ENCODE data around the gene NFIX. TPM values are rescaled to one million over a fixed set of nuclear protein-coding genes. Genes with fewer than 3 reads are reported as not detected.
"Not testable (repeated sequence)": the region's sequence is repeated elsewhere in the genome, so short reads cannot be mapped to it uniquely, and the experiment has no call there.

NFIX gene
- total RNA-seq = 1 to 10 TPM in 1 of 2 experiments, under 1 TPM in 1; 0.40 to 1.4 TPM

DNA sequence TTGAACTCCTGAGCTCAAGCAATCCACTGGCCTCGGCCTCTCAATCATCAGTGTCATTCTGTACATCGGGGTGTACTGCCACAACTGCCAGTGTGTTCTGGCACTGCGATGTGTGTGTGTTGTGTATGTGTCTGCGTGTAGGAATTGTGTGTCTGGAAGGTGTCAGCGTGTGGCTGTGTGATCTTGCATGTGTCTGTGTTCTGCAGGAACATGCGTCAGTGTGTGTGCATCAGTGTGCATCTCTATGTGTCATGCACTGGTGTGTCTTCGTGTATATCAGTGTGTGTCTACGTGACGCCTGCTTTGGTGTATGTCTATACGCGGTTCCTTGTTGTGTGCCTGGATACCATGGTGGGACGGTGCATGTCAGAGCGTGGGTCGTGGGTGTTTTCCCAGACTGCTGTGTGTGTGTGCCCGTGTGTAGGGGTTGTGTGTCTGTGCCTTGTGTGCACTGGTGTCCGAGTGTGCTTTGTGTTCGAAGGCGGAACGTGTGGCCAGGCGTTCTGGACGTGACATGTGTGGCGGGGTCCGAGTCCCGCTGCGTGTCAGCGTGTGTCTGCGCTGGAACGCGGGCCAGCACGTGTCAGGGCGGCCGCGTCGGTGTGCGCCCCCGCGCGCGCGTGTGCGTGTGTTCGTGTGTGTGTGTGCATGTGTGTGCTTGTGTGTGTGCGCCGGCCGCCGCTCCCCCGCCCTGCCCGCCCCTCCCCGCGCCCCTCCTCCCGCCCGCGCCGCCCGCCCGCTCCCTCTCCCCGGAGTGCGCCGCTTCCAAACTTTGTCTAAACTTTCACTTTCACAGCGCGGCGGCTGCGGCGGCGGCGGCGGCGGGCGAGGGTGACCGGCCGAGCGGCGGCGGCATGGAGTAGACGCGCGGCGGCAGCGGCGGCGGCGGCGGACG lies at the start of gene NFIX:
Gene NFIX (plus strand): TSS at position 775 of the 895 bp plus-strand sequence. CDS start 363 bp downstream, outside the sequence.
- ChIA-PET POLR2A (no interaction called here), CTCF (interaction anchor here (1.1 to 3.0 kb wide), 2 partner anchors 30 to 67 kb away, joined by 3 to 7 read pairs; no protein-coding TSS in a partner anchor)
- no peaks in the 10 kb centered on the region for H3K36me3 Mint-ChIP-seq (ENCODE audit: low read depth)
- peak within 1 kb of the TSS; percentile 64 for H3K27ac Mint-ChIP-seq
- peak within 1 kb of the TSS; percentile 80 for H3K4me3 Mint-ChIP-seq
- DNase-seq (peak; percentile 65), ATAC-seq (peak; percentile 63)
- peaks cover 30% of the 10 kb centered on the region for H3K27me3 Mint-ChIP-seq (ENCODE audit: low read depth)
- peaks cover 6% of the 10 kb centered on the region for H3K4me1 Mint-ChIP-seq (ENCODE audit: low read depth)
- H3K9me3 Mint-ChIP-seq (ENCODE audit: insufficient read depth) = no peaks in the 10 kb centered on the region

- Mint-ChIP-seq H3K27ac (peak within 1 kb of the TSS; percentile 96), H3K36me3 (ENCODE audit: low read depth) (peaks cover 88% of the 10 kb centered on the region), H3K4me1 (ENCODE audit: low read depth) (peaks cover 72% of the 10 kb centered on the region), H3K9me3 (ENCODE audit: insufficient read depth) (no peaks in the 10 kb centered on the region), H3K4me3 (peak within 1 kb of the TSS; percentile 91), H3K27me3 (ENCODE audit: low read depth) (no peaks in the 10 kb centered on the region)
- ATAC-seq (peak; percentile 76), DNase-seq (peak; percentile 98)
- ChIA-PET POLR2A (interaction anchor here (0.9 to 1.3 kb wide), 4 partner anchors 8 to 153 kb away, joined by 3 to 7 read pairs (median 4); partner anchors contain the start of genes CALR and GADD45GIP1), CTCF (interaction anchor here (1.0 to 1.2 kb wide), 3 partner anchors 8 to 20 kb away, joined by 3 to 9 read pairs (median 5); partner anchors contain the start of gene CALR)
Measured at GRCh38 chr19:12945479-12946091, 49.7 kb upstream of the NFIX start, which contains the start of gene RAD23A. RAD23A (plus strand) TSS chr19:12945862; CDS start chr19:12945949, 87 bp downstream.

DNA sequence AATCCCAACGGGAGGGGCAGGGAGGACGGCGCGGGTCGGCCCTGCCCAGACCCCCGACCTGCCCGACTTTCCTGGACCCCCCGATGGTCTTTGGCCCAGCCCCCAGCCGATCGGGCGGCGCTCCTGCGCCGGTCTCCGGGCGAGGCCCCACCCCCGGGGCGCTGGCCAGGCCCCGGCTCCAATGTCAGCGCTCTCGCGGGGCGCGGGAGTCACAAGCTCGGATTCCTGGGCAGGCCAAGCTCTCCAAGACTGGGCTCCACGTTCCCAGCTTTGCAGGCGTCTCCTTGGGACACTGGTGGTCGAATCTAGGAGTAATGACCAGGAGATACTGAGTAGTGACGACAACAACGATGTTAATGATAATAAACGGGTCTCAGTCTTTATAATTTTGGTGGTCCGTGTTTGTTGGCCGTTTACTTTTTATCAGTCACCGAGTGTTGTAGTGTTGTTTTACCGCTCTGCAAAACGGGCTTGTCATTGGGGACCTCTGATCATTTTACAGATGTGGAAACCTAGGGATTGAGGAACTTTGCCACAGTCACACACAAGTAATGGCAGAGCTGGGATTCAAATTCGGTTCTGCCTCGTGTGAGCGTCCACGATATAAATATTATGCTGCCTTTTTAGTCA lies 49.1 kb upstream of the NFIX start:
- ChIA-PET POLR2A (interaction anchor here (0.7 to 1.3 kb wide), 6 partner anchors 8 to 154 kb away, joined by 3 to 7 read pairs (median 4); partner anchors contain the start of genes CALR, GADD45GIP1 and JUNB), CTCF (interaction anchor here (1.0 to 1.6 kb wide), 5 partner anchors 8 to 61 kb away, joined by 3 to 9 read pairs (median 5); partner anchors contain the start of gene CALR)
- DNase-seq (peak; percentile 69), ATAC-seq (peak; percentile 70)
- peak overlapping the region; percentile 91 for H3K4me3 Mint-ChIP-seq
- peaks cover 72% of the 10 kb centered on the region for H3K4me1 Mint-ChIP-seq (ENCODE audit: low read depth)
- H3K27ac Mint-ChIP-seq = peak overlapping the region; percentile 92
- no peaks in the 10 kb centered on the region for H3K9me3 Mint-ChIP-seq (ENCODE audit: insufficient read depth)
- H3K27me3 Mint-ChIP-seq (ENCODE audit: low read depth) = no peaks in the 10 kb centered on the region
- peaks cover 88% of the 10 kb centered on the region for H3K36me3 Mint-ChIP-seq (ENCODE audit: low read depth)

DNA sequence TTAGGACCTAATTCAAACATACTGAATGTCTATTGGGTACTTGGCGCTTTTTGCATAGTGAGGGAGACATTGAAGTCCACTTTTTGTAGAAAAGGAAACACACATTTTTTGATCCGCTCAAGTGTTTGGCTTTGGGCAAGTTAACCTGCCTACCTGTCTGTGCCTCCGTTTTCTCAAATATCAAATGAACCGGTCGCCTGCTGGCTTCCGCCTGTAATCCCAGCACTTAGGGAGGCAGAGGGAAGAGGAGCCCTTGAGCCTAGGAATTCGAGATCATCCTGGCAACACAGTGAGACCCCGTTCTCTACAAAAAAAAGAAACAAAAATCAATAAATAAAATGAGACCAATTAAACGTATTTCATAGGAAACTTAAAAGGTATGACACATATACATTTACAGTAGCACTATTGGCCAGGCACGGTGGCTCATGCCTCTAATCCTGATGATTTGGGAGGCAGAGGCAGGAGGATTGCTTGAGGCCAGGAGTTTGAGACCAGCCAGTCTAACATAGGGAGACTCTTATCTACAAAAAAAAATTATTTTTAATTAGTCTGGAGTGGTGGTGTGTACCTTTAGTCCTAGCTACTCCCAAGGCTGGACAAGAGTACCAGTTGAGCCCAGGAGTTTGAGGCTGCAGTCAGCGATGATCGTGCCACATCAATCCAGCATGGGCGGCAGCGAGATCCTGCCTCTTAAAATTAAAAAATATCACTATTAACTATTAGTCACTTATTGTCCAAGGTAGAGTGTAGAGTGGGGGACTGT lies 48.4 kb upstream of the NFIX start:
- POLR2A ChIA-PET = interaction anchor here (0.7 to 1.3 kb wide), 7 partner anchors 9 to 155 kb away, joined by 3 to 7 read pairs (median 3); partner anchors contain the start of genes CALR, GADD45GIP1 and JUNB
- peak overlapping the region; percentile 91 for H3K4me3 Mint-ChIP-seq

GRCh38 chr19:12947702-12948611 lies 47.3 kb upstream of the NFIX start:
- Mint-ChIP-seq H3K9me3 (ENCODE audit: insufficient read depth) (no peaks in the 10 kb centered on the region), H3K27ac (peak overlapping the region; percentile 54), H3K36me3 (ENCODE audit: low read depth) (peaks cover 83% of the 10 kb centered on the region), H3K4me3 (no peak overlapping the region), H3K4me1 (ENCODE audit: low read depth) (peaks cover 71% of the 10 kb centered on the region), H3K27me3 (ENCODE audit: low read depth) (no peaks in the 10 kb centered on the region)
- POLR2A ChIA-PET = interaction anchor here (1.0 to 1.3 kb wide), 4 partner anchors 10 to 17 kb away, joined by 3 to 6 read pairs (median 4); partner anchors contain the start of genes CALR and FARSA
- DNase-seq (no peak), ATAC-seq (no peak)
- CTCF ChIA-PET = interaction anchor here (0.5 to 2.1 kb wide), 3 partner anchors 18 to 720 kb away, joined by 3 to 17 read pairs (median 9); no protein-coding TSS in a partner anchor

More for the DNA sequence above, 48.4 kb upstream of the NFIX start:
- ATAC-seq (no peak), DNase-seq (no peak)
- CTCF ChIA-PET = interaction anchor here (0.6 to 2.1 kb wide), 7 partner anchors 8 to 62 kb away, joined by 3 to 17 read pairs (median 5); partner anchors contain the start of gene CALR
- peaks cover 87% of the 10 kb centered on the region for H3K36me3 Mint-ChIP-seq (ENCODE audit: low read depth)
- no peaks in the 10 kb centered on the region for H3K27me3 Mint-ChIP-seq (ENCODE audit: low read depth)
- peak overlapping the region; percentile 92 for H3K27ac Mint-ChIP-seq
- H3K9me3 Mint-ChIP-seq (ENCODE audit: insufficient read depth) = no peaks in the 10 kb centered on the region
- H3K4me1 Mint-ChIP-seq (ENCODE audit: low read depth) = peaks cover 73% of the 10 kb centered on the region

- Mint-ChIP-seq H3K4me3 (no peak overlapping the region), H3K4me1 (ENCODE audit: low read depth) (peaks cover 68% of the 10 kb centered on the region), H3K36me3 (ENCODE audit: low read depth) (peaks cover 81% of the 10 kb centered on the region), H3K9me3 (ENCODE audit: insufficient read depth) (no peaks in the 10 kb centered on the region), H3K27me3 (ENCODE audit: low read depth) (no peaks in the 10 kb centered on the region), H3K27ac (no peak overlapping the region)
- ATAC-seq = no peak
- DNase-seq = no peak
- CTCF ChIA-PET = interaction anchor here (1.2 to 2.1 kb wide), 2 partner anchors 17 kb away, joined by 4 to 17 read pairs; no protein-coding TSS in a partner anchor
- POLR2A ChIA-PET = interaction anchor here (1.0 to 1.5 kb wide), 4 partner anchors 11 to 204 kb away, joined by 3 to 6 read pairs (median 4); partner anchors contain the start of genes CALR and FARSA
Measured at GRCh38 chr19:12948612-12949362, 46.5 kb upstream of the NFIX start.

- POLR2A ChIA-PET = interaction anchor here (1.5 kb wide), 1 partner anchor 203 kb away, joined by 3 read pairs; no protein-coding TSS in a partner anchor
- Mint-ChIP-seq H3K9me3 (ENCODE audit: insufficient read depth) (no peaks in the 10 kb centered on the region), H3K27me3 (ENCODE audit: low read depth) (no peaks in the 10 kb centered on the region), H3K27ac (peak overlapping the region; percentile 34), H3K4me3 (no peak overlapping the region), H3K36me3 (ENCODE audit: low read depth) (peaks cover 81% of the 10 kb centered on the region), H3K4me1 (ENCODE audit: low read depth) (peaks cover 70% of the 10 kb centered on the region)
- CTCF ChIA-PET = interaction anchor here (0.5 to 1.6 kb wide), 3 partner anchors 15 to 503 kb away, joined by 3 to 10 read pairs (median 4); no protein-coding TSS in a partner anchor
- no peak for ATAC-seq
- no peak for DNase-seq
Measured at GRCh38 chr19:12949363-12950283, 45.7 kb upstream of the NFIX start.

GRCh38 chr19:12952050-12952449 lies 43.2 kb upstream of the NFIX start:
- Mint-ChIP-seq H3K36me3 (ENCODE audit: low read depth) (peaks cover 70% of the 10 kb centered on the region), H3K4me1 (ENCODE audit: low read depth) (peaks cover 70% of the 10 kb centered on the region)
- ATAC-seq; H3K4me3 Mint-ChIP-seq; H3K27me3 Mint-ChIP-seq (ENCODE audit: low read depth); H3K27ac Mint-ChIP-seq; H3K9me3 Mint-ChIP-seq (ENCODE audit: insufficient read depth); CTCF ChIA-PET; DNase-seq: not testable (repeated sequence)
- POLR2A ChIA-PET = interaction anchor here (0.6 kb wide), 1 partner anchor 10 kb away, joined by 4 read pairs; no protein-coding TSS in a partner anchor

Data from activated CD8-positive, alpha-beta T cell treated with anti-CD3 and anti-CD28 coated beads, Interleukin-2, amount 10 ng/mL, durations not matched to agents 7 days and 5 days (primary cell).